Neuronal stem cell (in vitro differentiated cells): ENCODE data around the gene ITFG1.
A peak's percentile ranks its signal among the peaks of the same experiment; 100 is the strongest.
"Not testable (repeated sequence)": the region's sequence is repeated elsewhere in the genome, so short reads cannot be mapped to it uniquely, and the experiment has no call there.

Experiments used
- DNase-seq: peaks from one replicate; pipeline ENCODE4 v3.0.0-alpha.2; 2013; ENCODE audit warnings: low spot score
- H2AFZ ChIP-seq: one replicate; pipeline ENCODE4 v1.6.1; 2013; ENCODE audit warnings: mild to moderate bottlenecking, low read length, inconsistent platforms
- H2AK5ac ChIP-seq: 2 replicates; pipeline ENCODE4 v1.6.1; 2013; ENCODE audit warnings: low read depth, mild to moderate bottlenecking, inconsistent platforms, low read length, moderate library complexity, mixed read lengths
- H2BK120ac ChIP-seq: 2 replicates; pipeline ENCODE4 v1.6.1; 2013; ENCODE audit warnings: low read depth, mild to moderate bottlenecking, inconsistent platforms, low read length, moderate library complexity, mixed read lengths
- H2BK12ac ChIP-seq: one replicate; pipeline ENCODE4 v1.6.1; 2013; ENCODE audit warnings: low read length, inconsistent platforms
- H2BK15ac ChIP-seq: 2 replicates; pipeline ENCODE4 v1.6.1; 2013; ENCODE audit warnings: mild to moderate bottlenecking, low read length, inconsistent platforms, mixed read lengths
- H2BK5ac ChIP-seq: one replicate; pipeline ENCODE4 v1.6.1; 2013; ENCODE audit warnings: inconsistent platforms, mild to moderate bottlenecking, low read length, moderate library complexity
- H3K14ac ChIP-seq: one replicate; pipeline ENCODE4 v1.6.1; 2013; ENCODE audit warnings: low read length, inconsistent platforms
- H3K18ac ChIP-seq: 2 replicates; pipeline ENCODE4 v1.6.1; 2013; ENCODE audit warnings: low read length, inconsistent platforms
- H3K23ac ChIP-seq: 2 replicates; pipeline ENCODE4 v1.6.1; 2013; ENCODE audit warnings: low read depth, mild to moderate bottlenecking, mixed read lengths, low read length, inconsistent platforms; ENCODE audit not compliant: poor library complexity
- H3K27ac ChIP-seq: replicated peaks from 3 replicates; pipeline ENCODE4 v1.5.1; 2013; ENCODE audit warnings: low read length, inconsistent platforms
- H3K27me3 ChIP-seq, 3 experiments: 2 replicates each; pipeline ENCODE4 v1.6.1; 2013; ENCODE audit warnings: low read length in 3 of 3, mild to moderate bottlenecking in 2 of 3, inconsistent platforms in 1 of 3, low read depth in 1 of 3, mixed read lengths in 1 of 3, moderate library complexity in 1 of 3; ENCODE audit not compliant: control insufficient read depth in 3 of 3, insufficient read depth in 3 of 3
- H3K36me3 ChIP-seq, 2 donors: replicated peaks in 1 of 2; 2 replicates each; pipeline ENCODE4 v1.6.1; 2013; ENCODE audit warnings: low read length in 2 of 2; ENCODE audit not compliant: control insufficient read depth in 2 of 2, insufficient read depth in 2 of 2
- H3K4ac ChIP-seq: 2 replicates; pipeline ENCODE4 v1.6.1; 2013; ENCODE audit warnings: inconsistent platforms, mild to moderate bottlenecking, low read length, moderate library complexity
- H3K4me1 ChIP-seq, 2 donors: 1 replicate in 1 of 2; 2 replicates in 1 of 2; pipeline ENCODE4 v1.6.1; 2013; ENCODE audit warnings: low read length in 2 of 2, low read depth in 1 of 2; ENCODE audit not compliant: control insufficient read depth in 2 of 2, insufficient read depth in 1 of 2
- H3K4me2 ChIP-seq: one replicate; pipeline ENCODE4 v1.6.1; 2013; ENCODE audit warnings: mild to moderate bottlenecking, low read length, inconsistent platforms; ENCODE audit not compliant: insufficient read depth, poor library complexity, severe bottlenecking
- H3K4me3 ChIP-seq, 2 donors: 2 replicates each; pipeline ENCODE4 v1.5.1; 2013; ENCODE audit warnings: low read length in 2 of 2, mild to moderate bottlenecking in 2 of 2, inconsistent platforms in 1 of 2, moderate library complexity in 1 of 2
- H3K79me1 ChIP-seq: one replicate; pipeline ENCODE4 v1.6.1; 2013; ENCODE audit warnings: low read depth, mild to moderate bottlenecking, inconsistent platforms, low read length, moderate library complexity
- H3K9ac ChIP-seq: one replicate; pipeline ENCODE4 v1.6.1; 2013; ENCODE audit warnings: mild to moderate bottlenecking, low read depth, low read length, inconsistent platforms; ENCODE audit not compliant: poor library complexity
- H3K9me3 ChIP-seq, 2 donors: replicated peaks in 1 of 2; 2 replicates each; pipeline versions ENCODE3 to v1.6.1; 2013; ENCODE audit warnings: low read length in 2 of 2, mild to moderate bottlenecking in 2 of 2, inconsistent platforms in 1 of 2, low read depth in 1 of 2, mixed read lengths in 1 of 2, moderate library complexity in 1 of 2; ENCODE audit not compliant: control insufficient read depth in 2 of 2, insufficient read depth in 1 of 2
- H4K8ac ChIP-seq: one replicate; pipeline ENCODE4 v1.6.1; 2013; ENCODE audit warnings: low read depth, mild to moderate bottlenecking, inconsistent platforms, low read length, moderate library complexity
- H4K91ac ChIP-seq: one replicate; pipeline ENCODE4 v1.6.1; 2013; ENCODE audit warnings: low read length, low read depth, mild to moderate bottlenecking, inconsistent platforms; ENCODE audit not compliant: poor library complexity
- WGBS, 2 donors: extraction: QIAGEN DNeasy Blood & Tissue Kit; methylation state at CpG; one replicate each; pipeline ENCODE4 v1.1.7; 2013; ENCODE audit warnings: missing lambda C conversion rate in 2 of 2, mixed read lengths in 1 of 2; ENCODE audit not compliant: insufficient read length in 2 of 2, insufficient replicate concordance in 1 of 2; ENCODE audit errors: extremely low coverage in 2 of 2; 5-methylcytosine and 5-hydroxymethylcytosine counted together

Gene ITFG1

GRCh38 chr16:47156680-47157215, 304.1 kb downstream of the ITFG1 start:
- no peaks in the 10 kb centered on the region for H3K4me1 ChIP-seq
- no peak overlapping the region for H3K4me2 ChIP-seq
- no peak overlapping the region for H4K91ac ChIP-seq
- H2AFZ ChIP-seq = no peak overlapping the region
- no peak overlapping the region for H3K18ac ChIP-seq
- H3K9ac ChIP-seq = no peak overlapping the region
- no peak overlapping the region for H3K23ac ChIP-seq
- no peak for DNase-seq
- peaks cover 0 to 3% of the 10 kb centered on the region in 2 donors for H3K9me3 ChIP-seq
- no peak overlapping the region for H4K8ac ChIP-seq
- WGBS, 2 donors = no CpG with 5 or more reads among the region's 3 CpGs
- H3K27me3 ChIP-seq = no peaks in the 10 kb centered on the region
- H3K14ac ChIP-seq = no peak overlapping the region
- no peaks in the 10 kb centered on the region for H3K79me1 ChIP-seq
- no peak overlapping the region for H2BK15ac ChIP-seq
- H2AK5ac ChIP-seq = no peak overlapping the region
- H2BK120ac ChIP-seq = no peak overlapping the region
- no peak overlapping the region for H2BK5ac ChIP-seq
- no peak overlapping the region for H3K4ac ChIP-seq
- H3K36me3 ChIP-seq = peaks cover 2 to 19% of the 10 kb centered on the region in 2 donors
- H3K4me3 ChIP-seq = no peak overlapping the region
- H3K27ac ChIP-seq = no peak overlapping the region
- H2BK12ac ChIP-seq = no peak overlapping the region

- H3K4ac ChIP-seq, H2BK12ac ChIP-seq, H3K27ac ChIP-seq, H3K9ac ChIP-seq, H3K27me3 ChIP-seq, H4K91ac ChIP-seq, DNase-seq, H3K79me1 ChIP-seq, H4K8ac ChIP-seq, H2BK120ac ChIP-seq, H3K4me2 ChIP-seq, H2BK15ac ChIP-seq, H3K36me3 ChIP-seq, H3K23ac ChIP-seq, H3K4me1 ChIP-seq, H3K14ac ChIP-seq, H3K18ac ChIP-seq, H2BK5ac ChIP-seq, H3K9me3 ChIP-seq, H2AK5ac ChIP-seq, H3K4me3 ChIP-seq, H2AFZ ChIP-seq: not testable (repeated sequence)
- WGBS, 2 donors = no CpG with 5 or more reads among the region's 9 CpGs
These were observed 308.4 kb downstream of the ITFG1 start for GRCh38 chr16:47152501-47152900.

- H3K18ac ChIP-seq = no peak overlapping the region
- H3K36me3 ChIP-seq = peaks cover 2 to 8% of the 10 kb centered on the region in 2 donors
- H3K4ac ChIP-seq = no peak overlapping the region
- H2BK12ac ChIP-seq = no peak overlapping the region
- H3K4me3 ChIP-seq = no peak overlapping the region
- H3K79me1 ChIP-seq = no peaks in the 10 kb centered on the region
- H3K9me3 ChIP-seq = peaks cover 0 to 6% of the 10 kb centered on the region in 2 donors
- DNase-seq = no peak
- H3K14ac ChIP-seq = no peak overlapping the region
- H3K23ac ChIP-seq = no peak overlapping the region
- no peak overlapping the region for H2AK5ac ChIP-seq
- no peak overlapping the region for H2BK5ac ChIP-seq
- no peak overlapping the region for H3K9ac ChIP-seq
- H2AFZ ChIP-seq = no peak overlapping the region
- no peak overlapping the region for H3K27ac ChIP-seq
- H4K91ac ChIP-seq = no peak overlapping the region
- peaks cover 0 to 2% (median 0%) of the 10 kb centered on the region in 3 experiments for H3K27me3 ChIP-seq
- H2BK15ac ChIP-seq = no peak overlapping the region
- no peak overlapping the region for H2BK120ac ChIP-seq
- WGBS, 2 donors = no CpG with 5 or more reads among the region's 3 CpGs
- H3K4me2 ChIP-seq = no peak overlapping the region
- no peak overlapping the region for H4K8ac ChIP-seq
- no peaks in the 10 kb centered on the region for H3K4me1 ChIP-seq
These were observed 310.8 kb downstream of the ITFG1 start for GRCh38 chr16:47150067-47150466.

GRCh38 chr16:47144559-47144877, 316.3 kb downstream of the ITFG1 start:
- no peak for DNase-seq
- H2BK5ac ChIP-seq = no peak overlapping the region
- H3K36me3 ChIP-seq = no peaks in the 10 kb centered on the region
- H2BK15ac ChIP-seq = no peak overlapping the region
- H3K4me1 ChIP-seq = peaks cover 3 to 15% of the 10 kb centered on the region in 2 donors
- no peak overlapping the region for H4K91ac ChIP-seq
- no peak overlapping the region for H3K23ac ChIP-seq
- peak overlapping the region; percentile 17 for H3K14ac ChIP-seq
- no peak overlapping the region for H4K8ac ChIP-seq
- no peak overlapping the region for H2BK120ac ChIP-seq
- peak overlapping the region; percentile 94 for H2AFZ ChIP-seq
- no peaks in the 10 kb centered on the region for H3K9me3 ChIP-seq
- H2AK5ac ChIP-seq = no peak overlapping the region
- peak overlapping the region; percentile 89 for H3K4me2 ChIP-seq
- no peaks in the 10 kb centered on the region for H3K79me1 ChIP-seq
- H3K9ac ChIP-seq = no peak overlapping the region
- WGBS, 2 donors = no CpG with 5 or more reads among the region's 10 CpGs
- H2BK12ac ChIP-seq = no peak overlapping the region
- H3K4me3 ChIP-seq = peak overlapping the region; percentile 86 to 89
- H3K27me3 ChIP-seq = peaks cover 0 to 8% (median 0%) of the 10 kb centered on the region in 3 experiments
- no peak overlapping the region for H3K27ac ChIP-seq
- H3K4ac ChIP-seq = no peak overlapping the region
- H3K18ac ChIP-seq = peak overlapping the region; percentile 12
